DMS 273 (cell line): ENCODE results near the gene MASP2.
A peak's percentile ranks its signal among the peaks of the same experiment; 100 is the strongest.
"Not testable (repeated sequence)": the region's sequence is repeated elsewhere in the genome, so short reads cannot be mapped to it uniquely, and the experiment has no call there.

Source experiments
- DNase-seq: peaks from one replicate; lab custom pipeline; 2025; ENCODE audit not compliant: unreplicated experiment; lab: John Stamatoyannopoulos, UW

Gene MASP2

DNA sequence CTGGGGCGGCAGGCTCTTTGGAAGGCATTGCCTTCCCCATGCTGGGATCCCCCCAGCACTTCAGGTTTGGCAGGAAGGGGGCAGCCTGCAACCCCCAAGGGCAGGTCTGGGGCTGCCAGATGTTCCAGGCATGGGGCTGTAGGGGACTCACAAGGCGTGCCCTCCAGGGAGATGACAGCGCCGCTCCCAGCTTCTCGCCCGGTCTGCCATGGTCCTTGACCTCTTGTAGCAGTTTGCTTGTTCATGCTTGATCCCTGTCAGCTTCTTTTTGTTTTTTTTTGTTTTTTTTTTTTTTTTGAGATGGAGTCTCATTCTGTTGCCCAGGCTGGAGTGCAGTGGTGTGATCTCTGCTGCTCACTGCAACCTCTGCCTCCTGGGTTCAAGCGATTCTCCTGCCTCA lies 56.2 kb downstream of the MASP2 start:
- DNase-seq: no peak

DNA sequence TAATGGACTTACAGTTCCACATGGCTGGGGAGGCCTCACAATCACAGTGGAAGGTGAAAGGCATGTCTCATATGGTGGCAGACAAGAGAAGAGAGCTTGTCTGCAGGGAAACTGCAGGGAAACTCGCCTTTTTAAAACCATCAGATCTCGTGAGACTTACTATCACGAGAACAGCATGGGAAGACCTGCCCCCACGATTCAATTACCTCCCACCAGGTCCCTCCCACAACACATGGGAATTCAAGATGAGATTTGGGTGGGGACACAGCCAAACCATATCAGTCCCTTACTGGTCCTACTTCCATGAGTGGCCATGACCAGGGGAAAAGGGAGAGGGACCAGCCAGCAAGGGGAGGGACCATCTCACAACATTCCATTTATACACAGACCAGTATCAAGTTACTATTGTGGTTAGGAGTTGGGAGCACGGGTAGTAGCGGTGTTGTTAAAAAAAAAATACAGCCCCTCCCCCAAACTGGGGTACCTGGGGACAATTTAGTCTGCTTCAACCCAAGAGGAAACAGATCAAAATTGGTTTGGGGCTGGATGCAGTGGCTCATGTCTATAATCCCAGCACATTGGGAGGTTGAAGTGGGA lies 57.0 kb downstream of the MASP2 start:
- DNase-seq: not testable (repeated sequence)

DNA sequence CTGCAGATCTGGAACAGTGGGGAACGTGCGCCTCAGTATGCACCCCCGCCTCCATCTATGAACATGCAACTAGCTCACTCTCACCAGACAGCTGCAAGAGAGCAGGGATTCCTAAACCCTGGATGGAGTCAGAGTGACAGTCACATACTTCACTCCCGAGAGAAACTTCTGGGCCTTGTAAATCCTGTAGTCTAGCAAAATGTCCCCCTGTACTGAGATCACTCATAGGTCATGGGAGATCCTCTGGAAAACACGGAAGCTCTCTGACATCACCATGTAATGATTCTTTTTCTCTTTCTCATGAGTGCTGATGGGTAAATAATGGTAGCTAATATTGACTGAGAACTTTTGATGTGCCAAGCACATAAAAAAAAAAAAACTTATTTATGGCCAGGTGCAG lies 57.9 kb downstream of the MASP2 start:
- DNase-seq: no peak

DNA sequence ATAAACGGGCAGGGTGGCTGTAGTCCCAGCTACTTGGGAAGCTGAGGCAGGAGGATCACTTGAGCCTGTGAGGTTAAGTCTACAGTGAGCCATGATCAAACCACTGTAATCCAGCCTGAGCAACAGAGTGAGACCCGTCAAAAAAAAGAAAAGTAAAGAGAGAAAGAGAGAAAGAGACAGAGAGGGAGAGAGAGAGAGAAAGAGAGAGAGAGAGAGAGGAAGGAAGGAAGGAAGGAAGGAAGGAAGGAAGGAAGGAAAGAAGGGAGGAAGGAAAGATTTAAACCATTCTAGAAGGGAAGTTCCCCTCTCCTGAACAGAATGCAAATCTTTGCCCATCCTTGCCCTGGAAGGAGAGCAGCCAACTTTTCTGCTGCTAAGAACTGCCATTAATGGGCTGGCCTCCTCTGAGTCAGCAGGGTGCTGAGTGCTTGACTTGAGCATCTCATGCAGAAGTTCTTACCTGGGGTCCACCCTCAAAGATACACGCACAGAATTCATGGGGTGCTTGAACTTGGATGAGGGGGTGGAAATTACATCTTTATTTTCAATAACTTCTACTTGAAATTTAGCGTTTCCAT lies 59.1 kb downstream of the MASP2 start:
- DNase-seq: no peak

DNA sequence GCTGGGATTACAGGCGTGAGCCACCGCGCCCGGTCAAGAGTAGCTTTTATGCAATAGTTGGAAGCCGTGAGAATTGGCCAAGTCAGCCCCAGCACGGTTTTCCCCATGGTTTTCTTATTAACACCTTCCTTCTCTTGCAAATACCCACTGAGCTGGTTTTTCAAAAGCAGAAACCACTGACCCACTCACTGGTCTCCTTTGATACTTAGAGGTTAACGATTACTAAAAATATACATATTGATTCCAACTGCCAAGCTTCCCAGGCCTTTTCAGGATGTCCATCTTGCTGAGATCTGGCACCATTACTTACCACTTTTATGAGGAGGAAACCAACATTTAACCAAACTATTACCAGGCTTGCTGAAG lies 60.5 kb downstream of the MASP2 start:
- no peak for DNase-seq

DNA sequence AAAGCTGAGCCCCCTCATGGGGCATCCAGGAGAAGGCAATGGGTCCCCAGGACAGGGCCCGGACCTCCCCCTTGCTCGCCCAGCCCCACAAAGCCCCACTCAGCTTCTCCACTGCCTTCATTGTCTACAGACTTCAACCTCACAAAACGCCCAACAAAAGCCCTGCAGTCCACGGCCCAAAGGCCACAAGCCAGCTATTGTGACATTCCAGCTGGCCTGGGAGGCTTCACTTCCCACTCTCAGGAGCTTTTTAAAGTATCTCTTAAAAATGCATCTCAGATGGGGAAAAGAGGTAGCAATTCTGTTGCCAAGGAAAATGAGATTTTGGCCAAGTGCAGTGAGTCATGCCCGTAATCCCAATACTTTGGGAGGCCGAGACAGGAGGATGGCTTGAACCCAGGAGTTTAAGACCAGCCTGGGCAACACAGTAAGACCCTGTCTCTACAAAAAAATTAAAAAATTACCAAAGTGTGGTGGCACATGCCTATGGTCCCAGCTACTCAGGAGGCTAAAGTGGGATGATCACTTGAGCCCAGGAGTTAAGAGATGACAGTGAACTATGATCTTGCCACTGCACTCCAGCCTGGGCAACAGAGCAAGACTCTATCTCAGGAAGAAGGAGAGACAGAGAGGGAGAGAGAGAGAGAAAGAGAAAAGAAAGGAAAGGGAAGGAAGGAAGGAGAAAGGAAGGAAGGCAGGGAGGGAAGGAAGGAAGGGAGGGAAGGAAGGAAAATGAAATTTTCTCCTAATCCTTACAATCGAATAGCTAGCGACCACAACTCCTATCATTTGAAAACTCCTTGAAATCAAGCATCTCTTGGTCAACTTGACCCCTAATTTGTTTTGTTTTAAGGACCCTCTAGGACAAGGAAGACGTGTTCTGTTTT lies 66.0 kb downstream of the MASP2 start:
- DNase-seq: no peak

DNA sequence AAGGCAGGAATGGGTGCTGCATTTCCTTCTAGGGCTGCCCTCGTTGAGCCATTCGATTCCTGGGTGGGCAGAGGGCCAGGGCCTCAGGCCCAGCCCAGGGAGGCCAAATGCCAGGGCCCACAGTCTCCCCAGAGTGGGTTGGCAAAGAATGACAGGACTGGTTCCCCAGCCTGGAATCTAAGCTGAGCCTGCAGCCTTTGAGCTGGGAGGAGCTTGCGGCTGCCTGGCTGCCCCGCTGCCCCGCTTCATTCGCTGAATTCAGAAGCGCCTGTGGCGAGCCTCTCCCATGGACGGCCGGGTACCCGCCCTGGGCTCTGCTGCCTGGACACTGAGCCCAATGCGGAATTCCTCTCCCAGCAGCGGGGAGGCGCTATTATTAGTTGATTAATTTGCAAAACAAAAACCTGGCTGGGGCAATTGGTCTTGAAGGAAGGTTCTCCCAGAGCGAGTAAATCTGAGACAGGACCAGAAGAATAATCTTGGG lies 66.9 kb downstream of the MASP2 start:
- DNase-seq: peak; percentile 65

DNA sequence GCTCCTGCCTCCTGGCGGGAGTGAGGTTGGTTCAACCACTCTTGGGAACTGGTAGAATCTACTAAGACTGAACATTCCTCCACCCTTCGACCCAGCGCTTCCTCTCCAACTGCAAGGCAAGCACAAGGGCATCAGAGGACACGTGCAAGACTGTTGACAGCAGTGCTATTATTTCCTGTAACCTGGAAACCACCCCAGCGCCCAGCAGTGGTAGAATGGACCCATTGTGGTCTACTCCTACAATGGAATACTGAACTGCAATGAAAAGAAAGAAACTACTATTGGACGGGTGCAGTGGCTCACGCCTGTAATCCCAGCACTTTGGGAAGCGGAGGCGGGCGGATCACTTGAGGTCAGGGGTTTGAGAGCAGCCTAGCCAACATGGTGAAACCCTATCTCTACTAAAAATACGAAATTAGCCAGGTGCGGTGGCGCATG lies 67.5 kb downstream of the MASP2 start:
- DNase-seq: no peak

DNA sequence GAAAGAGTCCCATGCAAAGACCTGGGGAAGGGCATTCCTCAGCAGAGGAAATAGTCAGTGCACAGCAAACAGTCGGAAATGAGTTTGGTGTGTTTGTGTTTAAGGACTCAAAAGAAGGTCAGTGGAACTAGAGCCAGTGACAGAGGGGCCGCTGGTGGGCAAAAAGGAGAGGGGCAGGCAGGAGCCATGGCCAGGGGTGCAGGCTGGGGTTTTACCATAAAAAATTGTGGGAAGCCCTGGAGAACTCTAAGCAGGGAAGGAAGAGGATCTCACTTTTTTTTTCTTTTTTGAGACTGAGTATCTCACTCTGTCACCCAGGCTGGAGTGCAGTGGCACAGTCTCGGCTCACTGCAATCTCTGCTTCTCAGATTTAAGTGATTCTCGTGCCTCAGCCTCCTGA lies 68.3 kb downstream of the MASP2 start:
- DNase-seq: no peak
